ENCODE results near the gene VPS50. TPM values are rescaled to one million over a fixed set of nuclear protein-coding genes. Genes with fewer than 3 reads are reported as not detected.

The VPS50 gene
- polyA plus RNA-seq, 3 donors = 7.6 to 12.6 (median 9.5) TPM

GRCh38 chr7:93310346-93310745 is 78.2 kb downstream of the VPS50 start:
- H3K79me2 ChIP-seq (ENCODE audit: insufficient read depth, low read length) = no peaks in the 10 kb centered on the region
- H3K27me3 Mint-ChIP-seq (ENCODE audit: low read depth in 3 of 3) = no peaks in the 10 kb centered on the region
- H3K9me3 ChIP-seq (replicated peaks in 1 of 2; ENCODE audit: control insufficient read depth in 1 of 2, insufficient read depth in 1 of 2, low read length in 2 of 2) = no peaks in the 10 kb centered on the region
- H3K4me3 ChIP-seq (replicated peaks in 1 of 3; ENCODE audit: low read depth in 2 of 3, low read length in 3 of 3) = no peak overlapping the region
- H3K27me3 ChIP-seq (ENCODE audit: control insufficient read depth in 2 of 2, insufficient read depth in 2 of 2, low read length in 2 of 2) = no peaks in the 10 kb centered on the region
- no peak overlapping the region for H3K4me3 Mint-ChIP-seq
- peaks cover 58 to 69% of the 10 kb centered on the region in 2 donors for H3K36me3 Mint-ChIP-seq
- H3K27ac Mint-ChIP-seq = peak overlapping the region in 1 of 7 donors; percentile 8
- no peaks in the 10 kb centered on the region for H3K4me1 ChIP-seq (ENCODE audit: control insufficient read depth in 1 of 2, insufficient read depth in 2 of 2, low read length in 2 of 2)
- H3K9ac ChIP-seq (ENCODE audit: insufficient read depth, low read length, poor library complexity, severe bottlenecking) = no peak overlapping the region
- H3K4me2 ChIP-seq (replicated peaks; ENCODE audit: extremely low read depth, low read length, poor library complexity, severe bottlenecking) = no peak overlapping the region
- 100% methylated on average over 3 of the region's 4 CpGs for WGBS (ENCODE audit: insufficient coverage)
- H2AFZ ChIP-seq (ENCODE audit: insufficient read depth, low read depth, low read length, poor library complexity, severe bottlenecking) = no peak overlapping the region
- no peak for DNase-seq
- intact Hi-C loops (cut with micrococcal nuclease) = no loop called here
- H3K27ac ChIP-seq (ENCODE audit: low read depth in 1 of 2, low read length in 2 of 2) = no peak overlapping the region
- peaks cover 15 to 98% of the 10 kb centered on the region in 2 donors for H3K36me3 ChIP-seq (replicated peaks in 1 of 2; ENCODE audit: control insufficient read depth in 1 of 2, insufficient read depth in 2 of 2, low read length in 2 of 2)
- no peaks in the 10 kb centered on the region for H4K20me1 ChIP-seq (ENCODE audit: insufficient read depth, low read length)
- H3K9me3 Mint-ChIP-seq = no peaks in the 10 kb centered on the region
- H3K4me1 Mint-ChIP-seq = no peaks in the 10 kb centered on the region
- no peak for TF ChIP-seq CTCF (IDR thresholded peaks at IDR 0.05)

GRCh38 chr7:93314449-93314848 is 82.3 kb downstream of the VPS50 start:
- H3K9ac ChIP-seq (ENCODE audit: insufficient read depth, low read length, poor library complexity, severe bottlenecking) = no peak overlapping the region
- no peaks in the 10 kb centered on the region for H3K4me1 ChIP-seq (ENCODE audit: control insufficient read depth in 1 of 2, insufficient read depth in 2 of 2, low read length in 2 of 2)
- H4K20me1 ChIP-seq (ENCODE audit: insufficient read depth, low read length) = no peaks in the 10 kb centered on the region
- Mint-ChIP-seq H3K4me3 (no peak overlapping the region), H3K27me3 (ENCODE audit: low read depth in 3 of 3) (no peaks in the 10 kb centered on the region), H3K4me1 (no peaks in the 10 kb centered on the region), H3K27ac (no peak overlapping the region), H3K9me3 (no peaks in the 10 kb centered on the region), H3K36me3 (peaks cover 51 to 55% of the 10 kb centered on the region in 2 donors)
- TF ChIP-seq CTCF (IDR thresholded peaks at IDR 0.05) = no peak
- WGBS (ENCODE audit: insufficient coverage) = no CpG with 5 or more reads among the region's 3 CpGs
- no peak overlapping the region for H3K4me2 ChIP-seq (replicated peaks; ENCODE audit: extremely low read depth, low read length, poor library complexity, severe bottlenecking)
- intact Hi-C loops (cut with micrococcal nuclease) = no loop called here
- H3K36me3 ChIP-seq (replicated peaks in 1 of 2; ENCODE audit: control insufficient read depth in 1 of 2, insufficient read depth in 2 of 2, low read length in 2 of 2) = peaks cover 14 to 84% of the 10 kb centered on the region in 2 donors
- no peaks in the 10 kb centered on the region for H3K9me3 ChIP-seq (replicated peaks in 1 of 2; ENCODE audit: control insufficient read depth in 1 of 2, insufficient read depth in 1 of 2, low read length in 2 of 2)
- no peak overlapping the region for H3K27ac ChIP-seq (ENCODE audit: low read depth in 1 of 2, low read length in 2 of 2)
- no peaks in the 10 kb centered on the region for H3K27me3 ChIP-seq (ENCODE audit: control insufficient read depth in 2 of 2, insufficient read depth in 2 of 2, low read length in 2 of 2)
- H2AFZ ChIP-seq (ENCODE audit: insufficient read depth, low read depth, low read length, poor library complexity, severe bottlenecking) = no peak overlapping the region
- no peak for DNase-seq
- no peaks in the 10 kb centered on the region for H3K79me2 ChIP-seq (ENCODE audit: insufficient read depth, low read length)
- no peak overlapping the region for H3K4me3 ChIP-seq (replicated peaks in 1 of 3; ENCODE audit: low read depth in 2 of 3, low read length in 3 of 3)

All from CD14-positive monocyte (primary cell).